ENCODE data around the gene MRPL12.

DNA sequence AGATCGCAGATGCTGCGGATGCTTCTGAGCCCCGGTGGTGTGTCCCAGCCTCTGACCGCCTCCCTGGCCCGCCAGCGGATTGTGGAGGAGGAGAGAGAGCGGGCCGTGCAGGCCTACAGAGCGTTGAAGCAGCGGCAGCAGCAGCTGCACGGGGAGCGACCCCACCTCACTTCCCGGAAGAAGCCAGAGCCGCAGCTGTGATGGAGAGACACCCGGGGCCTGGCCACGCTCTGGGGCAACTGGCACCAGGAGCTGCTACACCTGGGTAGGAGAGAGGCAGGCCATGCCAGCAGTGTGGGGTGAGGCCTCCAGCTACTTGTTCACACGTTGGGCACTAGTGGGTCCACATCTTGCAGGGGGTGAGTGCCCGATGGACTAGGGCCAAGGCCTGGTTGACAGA is 30.7 kb upstream of the MRPL12 start:
- TF ChIP-seq YY1 (IDR thresholded peaks at IDR 0.05; ENCODE audit: insufficient read depth, insufficient read length) (no peak), SUZ12 (IDR thresholded peaks at IDR 0.05; ENCODE audit: extremely low read depth, insufficient read depth, insufficient read length) (no peak), ZNF274 (IDR thresholded peaks at IDR 0.05; ENCODE audit: low read depth, low read length) (no peak)
